Osteocyte (in vitro differentiated cells): ENCODE data around the gene AP1S2. TPM values are rescaled to one million over a fixed set of nuclear protein-coding genes. Genes with fewer than 3 reads are reported as not detected.
A peak's percentile ranks its signal among the peaks of the same experiment; 100 is the strongest.

Experiments used
- DNase-seq: peaks from one replicate; pipeline ENCODE4 v3.0.0; 2021; ENCODE audit warnings: mixed read lengths; ENCODE audit not compliant: unreplicated experiment; ENCODE audit errors: extremely low spot score
- H3K27ac Mint-ChIP-seq: one replicate; pipeline ENCODE4 v1.8.0; 2021; ENCODE audit warnings: mild to moderate bottlenecking, mixed read lengths; ENCODE audit not compliant: unreplicated experiment
- H3K27me3 Mint-ChIP-seq: one replicate; pipeline ENCODE4 v1.8.0; 2021; ENCODE audit warnings: mixed read lengths; ENCODE audit not compliant: unreplicated experiment
- H3K36me3 Mint-ChIP-seq: one replicate; pipeline ENCODE4 v1.8.0; 2021; ENCODE audit warnings: mixed read lengths; ENCODE audit not compliant: unreplicated experiment
- H3K4me1 Mint-ChIP-seq: one replicate; pipeline ENCODE4 v1.8.0; 2021; ENCODE audit warnings: mixed read lengths; ENCODE audit not compliant: unreplicated experiment
- H3K4me3 Mint-ChIP-seq: one replicate; pipeline ENCODE4 v1.8.0; 2021; ENCODE audit warnings: mild to moderate bottlenecking, moderate library complexity, mixed read lengths; ENCODE audit not compliant: unreplicated experiment
- H3K9me3 Mint-ChIP-seq: one replicate; pipeline ENCODE4 v1.8.0; 2021; ENCODE audit warnings: mixed read lengths; ENCODE audit not compliant: unreplicated experiment
- total RNA-seq: library from RNA; stranded (reverse); gene quantifications from 2 replicates; pipeline ENCODE4 v1.2.1, GENCODE V29; 2021
- TF ChIP-seq, protein P1 (sequence below): fragments of 200-600 bp; sonication (generic); IDR thresholded peaks from 2 replicates; pipeline ENCODE4 v1.5.0; 2021; ENCODE audit warnings: antibody characterized with exemption, mild to moderate bottlenecking, moderate library complexity

Gene AP1S2
- total RNA-seq, 1 donor from 2014 or later, result 92.6 TPM

DNA sequence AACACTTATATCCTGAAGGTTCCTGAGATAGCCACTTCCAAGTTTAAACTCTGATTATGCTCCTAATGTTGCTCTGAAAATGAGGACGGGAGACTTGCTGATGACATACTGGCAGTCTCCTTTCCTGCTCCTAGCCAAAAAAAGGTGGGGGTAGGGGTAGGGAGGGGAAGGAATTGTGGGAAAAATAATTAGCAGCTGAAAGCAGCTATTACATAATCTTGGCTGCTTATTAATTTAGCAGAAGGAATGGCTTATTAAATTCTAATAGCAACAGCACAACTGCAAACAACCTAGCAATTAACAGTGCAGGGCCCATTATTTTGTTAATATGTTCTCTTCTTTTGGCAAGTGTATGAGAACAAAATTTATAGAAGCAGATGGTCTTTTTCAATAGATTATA lies 2.0 kb upstream of the AP1S2 start:
- peaks cover 3% of the 10 kb centered on the region for H3K36me3 Mint-ChIP-seq
- no peak for DNase-seq
- TF ChIP-seq, protein P1, sequence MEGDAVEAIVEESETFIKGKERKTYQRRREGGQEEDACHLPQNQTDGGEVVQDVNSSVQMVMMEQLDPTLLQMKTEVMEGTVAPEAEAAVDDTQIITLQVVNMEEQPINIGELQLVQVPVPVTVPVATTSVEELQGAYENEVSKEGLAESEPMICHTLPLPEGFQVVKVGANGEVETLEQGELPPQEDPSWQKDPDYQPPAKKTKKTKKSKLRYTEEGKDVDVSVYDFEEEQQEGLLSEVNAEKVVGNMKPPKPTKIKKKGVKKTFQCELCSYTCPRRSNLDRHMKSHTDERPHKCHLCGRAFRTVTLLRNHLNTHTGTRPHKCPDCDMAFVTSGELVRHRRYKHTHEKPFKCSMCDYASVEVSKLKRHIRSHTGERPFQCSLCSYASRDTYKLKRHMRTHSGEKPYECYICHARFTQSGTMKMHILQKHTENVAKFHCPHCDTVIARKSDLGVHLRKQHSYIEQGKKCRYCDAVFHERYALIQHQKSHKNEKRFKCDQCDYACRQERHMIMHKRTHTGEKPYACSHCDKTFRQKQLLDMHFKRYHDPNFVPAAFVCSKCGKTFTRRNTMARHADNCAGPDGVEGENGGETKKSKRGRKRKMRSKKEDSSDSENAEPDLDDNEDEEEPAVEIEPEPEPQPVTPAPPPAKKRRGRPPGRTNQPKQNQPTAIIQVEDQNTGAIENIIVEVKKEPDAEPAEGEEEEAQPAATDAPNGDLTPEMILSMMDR, result no peak
- no peak overlapping the region for H3K27ac Mint-ChIP-seq
- no peaks in the 10 kb centered on the region for H3K9me3 Mint-ChIP-seq
- H3K4me1 Mint-ChIP-seq, result peaks cover 28% of the 10 kb centered on the region
- H3K27me3 Mint-ChIP-seq, result peaks cover 19% of the 10 kb centered on the region
- no peak overlapping the region for H3K4me3 Mint-ChIP-seq

DNA sequence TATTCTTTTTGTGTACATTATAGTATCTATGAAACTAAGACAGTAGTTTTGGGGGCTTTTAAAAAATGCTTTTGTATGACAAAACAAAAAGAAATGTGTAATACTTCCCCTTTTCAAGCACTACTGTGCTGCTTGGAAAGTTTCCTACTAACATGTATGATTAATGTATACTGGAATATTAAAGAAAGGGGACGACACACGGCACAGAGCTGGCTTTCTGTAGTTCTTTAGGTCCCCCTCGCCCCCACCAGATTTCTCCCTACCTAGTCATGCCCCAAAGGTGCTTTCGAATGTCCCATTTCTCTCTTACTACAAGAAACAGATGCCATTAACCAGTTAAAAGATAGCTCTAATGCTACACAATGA lies 1.6 kb upstream of the AP1S2 start:
- no peak overlapping the region for H3K4me3 Mint-ChIP-seq
- peaks cover 6% of the 10 kb centered on the region for H3K36me3 Mint-ChIP-seq
- TF ChIP-seq, protein P1, result no peak
- no peak overlapping the region for H3K27ac Mint-ChIP-seq
- peaks cover 31% of the 10 kb centered on the region for H3K4me1 Mint-ChIP-seq
- DNase-seq, result no peak
- peaks cover 15% of the 10 kb centered on the region for H3K27me3 Mint-ChIP-seq
- H3K9me3 Mint-ChIP-seq, result no peaks in the 10 kb centered on the region

DNA sequence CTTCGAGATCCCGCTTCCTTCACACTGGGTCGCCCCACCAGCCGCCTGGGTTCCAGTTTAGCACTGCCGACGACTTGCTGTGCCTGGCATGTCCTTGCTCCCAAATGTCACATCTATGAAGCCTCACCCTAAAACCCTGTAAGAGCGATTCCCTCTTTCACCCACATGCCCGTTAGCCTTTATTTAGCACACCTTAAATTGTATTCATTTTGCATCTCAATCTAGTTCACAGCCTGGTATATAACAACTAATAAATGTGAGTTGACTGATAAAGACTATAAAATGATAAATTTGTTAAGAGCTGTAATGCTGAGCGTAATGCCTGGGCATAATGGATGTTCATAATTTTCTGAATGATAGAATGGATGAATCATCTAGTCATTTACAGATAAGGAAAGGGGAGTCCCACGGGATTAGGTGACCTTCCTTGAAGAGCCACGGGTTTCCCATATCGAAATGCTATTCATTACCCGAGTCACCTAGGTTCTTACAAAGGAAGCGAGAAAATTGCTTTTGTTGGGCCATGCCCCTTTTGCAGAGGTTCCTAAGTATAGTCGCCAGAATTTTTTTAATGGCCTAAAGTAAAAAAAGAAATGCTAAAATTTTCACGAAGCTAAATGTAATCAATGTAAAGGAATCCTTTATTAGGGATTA lies 1.1 kb upstream of the AP1S2 start:
- H3K9me3 Mint-ChIP-seq, result no peaks in the 10 kb centered on the region
- DNase-seq, result no peak
- H3K4me3 Mint-ChIP-seq, result peak overlapping the region; percentile 94
- H3K4me1 Mint-ChIP-seq, result peaks cover 36% of the 10 kb centered on the region
- H3K27ac Mint-ChIP-seq, result peak overlapping the region; percentile 95
- peaks cover 11% of the 10 kb centered on the region for H3K36me3 Mint-ChIP-seq
- TF ChIP-seq, protein P1, result no peak
- H3K27me3 Mint-ChIP-seq, result peaks cover 15% of the 10 kb centered on the region

DNA sequence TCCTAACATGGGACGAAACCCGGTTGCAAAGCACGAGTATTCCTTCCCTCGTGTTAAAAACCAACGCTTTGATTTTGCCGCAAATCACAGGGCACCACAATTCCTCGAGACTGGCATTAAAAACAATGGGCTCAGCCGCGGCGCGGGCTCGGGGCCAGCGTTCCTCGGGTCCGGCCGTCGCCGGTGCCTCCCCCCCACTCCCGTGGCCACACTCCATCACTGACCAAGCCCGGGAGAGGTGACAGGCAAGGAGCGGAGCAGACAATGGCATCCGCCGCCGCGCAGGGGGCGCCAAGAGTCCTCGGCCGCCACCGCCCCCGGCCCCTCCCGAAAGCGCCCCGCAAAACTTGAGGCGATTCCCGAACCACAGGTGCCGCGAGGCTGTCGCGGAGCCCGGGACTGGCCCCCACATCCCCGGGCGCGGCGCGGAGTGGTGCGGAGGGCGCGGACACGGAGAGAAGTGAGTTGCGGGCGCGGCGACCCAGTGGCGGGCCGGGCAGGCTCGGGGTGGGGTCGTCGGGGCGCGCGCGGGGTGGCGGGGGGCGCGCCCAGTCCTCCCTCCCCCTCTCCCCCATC lies 445 bp downstream of the AP1S2 start:
- peak overlapping the region; percentile 89 for H3K27ac Mint-ChIP-seq
- H3K27me3 Mint-ChIP-seq, result peaks cover 15% of the 10 kb centered on the region
- H3K36me3 Mint-ChIP-seq, result peaks cover 15% of the 10 kb centered on the region
- peak overlapping the region; percentile 83 for H3K4me3 Mint-ChIP-seq
- DNase-seq, result peak; percentile 87
- TF ChIP-seq, protein P1, result peak; percentile 45
- no peaks in the 10 kb centered on the region for H3K9me3 Mint-ChIP-seq
- H3K4me1 Mint-ChIP-seq, result peaks cover 49% of the 10 kb centered on the region

DNA sequence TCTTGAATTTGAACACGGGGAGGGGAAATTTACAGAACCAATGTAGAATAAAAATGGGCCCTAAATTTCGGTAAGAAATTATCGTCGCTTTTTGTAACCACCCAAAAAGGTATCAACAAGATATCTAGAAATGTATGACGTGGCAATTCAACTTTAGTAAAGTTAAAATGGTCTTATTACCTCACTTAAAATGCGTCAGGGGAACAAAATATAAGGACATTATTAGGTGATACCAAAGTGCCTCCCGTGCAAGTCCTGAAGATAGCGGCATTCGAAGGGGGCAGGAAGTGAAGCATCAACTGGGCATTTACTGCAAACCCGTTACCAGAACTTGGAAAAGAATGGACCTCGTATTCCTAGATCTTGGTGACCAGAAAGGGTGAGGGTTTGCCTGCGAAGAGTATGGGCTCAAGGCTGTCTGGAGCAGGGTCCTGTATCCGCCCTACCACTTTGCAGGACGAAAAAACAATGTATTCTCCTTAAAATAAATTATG lies 980 bp downstream of the AP1S2 start:
- Mint-ChIP-seq H3K4me3 (peak overlapping the region; percentile 83), H3K4me1 (peaks cover 52% of the 10 kb centered on the region), H3K27me3 (peaks cover 12% of the 10 kb centered on the region), H3K36me3 (peaks cover 15% of the 10 kb centered on the region), H3K27ac (peak overlapping the region; percentile 89), H3K9me3 (no peaks in the 10 kb centered on the region)
- DNase-seq, result no peak
- TF ChIP-seq, protein P1, result no peak
